ENCODE results near the gene GRIK1. TPM values are rescaled to one million over a fixed set of nuclear protein-coding genes. Genes with fewer than 3 reads are reported as not detected.

GRIK1 gene
- total RNA-seq, 2 donors from 2014 or later: not detected

GRCh38 chr21:29710498-29710897 is 229.3 kb downstream of the GRIK1 start:
- no peaks in the 10 kb centered on the region for H3K36me3 Mint-ChIP-seq (ENCODE audit: low read depth)
- no peaks in the 10 kb centered on the region for H3K27me3 Mint-ChIP-seq
- ATAC-seq: no peak
- no peak for DNase-seq
- H3K9me3 ChIP-seq (ENCODE audit: control insufficient read depth, low read length, poor library complexity, severe bottlenecking): no peaks in the 10 kb centered on the region
- no peak overlapping the region for H3K4me3 Mint-ChIP-seq
- H3K27ac Mint-ChIP-seq: no peak overlapping the region
- no peaks in the 10 kb centered on the region for H3K4me1 Mint-ChIP-seq

DNA sequence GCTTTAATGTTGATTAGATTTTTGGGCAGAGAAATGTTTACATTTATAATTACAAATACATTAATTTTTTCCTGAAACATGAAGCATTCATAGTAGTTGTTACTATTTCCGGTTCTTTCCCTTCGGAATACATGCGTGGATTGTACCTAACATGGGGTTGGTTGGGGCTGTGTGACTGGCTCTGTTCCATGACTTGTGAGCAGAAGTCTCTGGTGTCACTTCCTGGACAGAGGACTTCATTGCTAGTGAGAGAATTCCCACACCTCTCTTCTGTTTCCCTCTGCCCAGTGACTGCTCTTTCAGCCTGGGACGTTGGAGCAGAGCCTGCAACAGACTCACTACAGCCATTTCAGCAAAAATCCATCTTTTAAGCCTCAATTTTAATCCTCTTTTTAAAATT is 231.4 kb downstream of the GRIK1 start:
- H3K27ac Mint-ChIP-seq: no peak overlapping the region

DNA sequence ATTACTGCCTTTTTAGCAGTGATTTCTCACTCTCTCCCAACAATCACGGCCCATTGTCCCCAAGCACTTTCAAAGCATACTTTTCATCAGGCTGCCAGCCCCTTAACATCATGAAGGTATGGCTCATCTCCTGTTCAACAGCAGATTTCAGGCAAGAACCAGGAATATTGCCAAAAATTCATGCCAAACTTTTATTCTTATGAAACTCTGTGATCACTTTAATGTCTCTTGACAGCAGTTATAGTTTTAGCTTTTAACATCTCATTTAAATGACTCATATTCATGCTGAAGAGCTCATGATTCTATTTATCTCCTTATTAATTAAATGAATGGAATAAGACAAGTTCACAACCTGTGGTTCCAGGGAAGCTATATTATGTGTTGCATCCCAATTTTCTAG is 235.1 kb downstream of the GRIK1 start:
- no peaks in the 10 kb centered on the region for H3K9me3 ChIP-seq (ENCODE audit: control insufficient read depth, low read length, poor library complexity, severe bottlenecking)
- no peak overlapping the region for H3K27ac Mint-ChIP-seq
- H3K36me3 Mint-ChIP-seq (ENCODE audit: low read depth): no peaks in the 10 kb centered on the region
- H3K4me1 Mint-ChIP-seq: no peaks in the 10 kb centered on the region
- DNase-seq (no peak), ATAC-seq (no peak)
- no peaks in the 10 kb centered on the region for H3K27me3 Mint-ChIP-seq
- H3K4me3 Mint-ChIP-seq: no peak overlapping the region

More for the DNA sequence above, 231.4 kb downstream of the GRIK1 start:
- no peaks in the 10 kb centered on the region for H3K4me1 Mint-ChIP-seq
- H3K4me3 Mint-ChIP-seq: no peak overlapping the region
- no peaks in the 10 kb centered on the region for H3K36me3 Mint-ChIP-seq (ENCODE audit: low read depth)
- no peaks in the 10 kb centered on the region for H3K9me3 ChIP-seq (ENCODE audit: control insufficient read depth, low read length, poor library complexity, severe bottlenecking)
- ATAC-seq (no peak), DNase-seq (no peak)
- H3K27me3 Mint-ChIP-seq: no peaks in the 10 kb centered on the region

GRCh38 chr21:29701676-29702075 is 238.1 kb downstream of the GRIK1 start:
- Mint-ChIP-seq H3K27me3 (no peaks in the 10 kb centered on the region), H3K27ac (no peak overlapping the region), H3K36me3 (ENCODE audit: low read depth) (no peaks in the 10 kb centered on the region), H3K4me1 (no peaks in the 10 kb centered on the region), H3K4me3 (no peak overlapping the region)
- DNase-seq (no peak), ATAC-seq (no peak)
- no peaks in the 10 kb centered on the region for H3K9me3 ChIP-seq (ENCODE audit: control insufficient read depth, low read length, poor library complexity, severe bottlenecking)

DNA sequence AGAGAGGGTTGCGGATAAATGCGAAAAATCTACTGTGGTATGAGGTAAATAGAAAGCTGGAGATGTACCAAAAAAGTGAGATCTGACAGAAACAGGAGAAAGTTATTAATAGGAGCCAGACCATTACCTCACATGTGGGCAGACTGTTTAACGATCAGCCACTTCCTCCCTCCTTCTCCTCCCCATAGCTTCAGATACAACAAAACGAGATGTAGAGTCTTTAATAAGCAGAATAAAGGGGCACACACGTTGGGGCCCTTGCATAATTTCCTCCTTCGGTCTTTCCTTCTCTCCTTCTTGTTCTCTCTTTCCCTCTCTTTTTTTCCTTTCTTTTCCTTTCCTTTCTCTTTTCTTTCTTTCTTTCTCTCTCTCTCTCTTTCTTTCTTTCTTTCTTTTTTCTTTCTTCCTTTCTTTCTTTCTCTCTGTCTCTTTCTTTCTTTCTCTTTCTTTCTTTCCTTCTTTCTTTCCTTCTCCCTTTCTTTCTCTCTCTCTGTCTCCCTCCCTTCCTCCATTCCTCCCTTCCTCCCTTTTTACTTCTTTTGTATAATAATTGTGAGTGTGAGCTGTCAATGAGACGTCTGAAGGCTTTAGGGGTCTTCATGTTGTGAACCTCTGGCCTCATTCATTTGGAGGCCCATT is 242.1 kb downstream of the GRIK1 start:
- DNase-seq (no peak), ATAC-seq (no peak)
- H3K27me3 Mint-ChIP-seq: no peaks in the 10 kb centered on the region
- no peak overlapping the region for H3K27ac Mint-ChIP-seq
- no peaks in the 10 kb centered on the region for H3K9me3 ChIP-seq (ENCODE audit: control insufficient read depth, low read length, poor library complexity, severe bottlenecking)
- no peaks in the 10 kb centered on the region for H3K4me1 Mint-ChIP-seq
- no peak overlapping the region for H3K4me3 Mint-ChIP-seq
- H3K36me3 Mint-ChIP-seq (ENCODE audit: low read depth): no peaks in the 10 kb centered on the region

- DNase-seq (no peak), ATAC-seq (no peak)
- H3K27me3 Mint-ChIP-seq: no peaks in the 10 kb centered on the region
- H3K9me3 ChIP-seq (ENCODE audit: control insufficient read depth, low read length, poor library complexity, severe bottlenecking): no peaks in the 10 kb centered on the region
- no peak overlapping the region for H3K27ac Mint-ChIP-seq
- H3K4me1 Mint-ChIP-seq: no peaks in the 10 kb centered on the region
- H3K36me3 Mint-ChIP-seq (ENCODE audit: low read depth): no peaks in the 10 kb centered on the region
- no peak overlapping the region for H3K4me3 Mint-ChIP-seq
Measured at GRCh38 chr21:29696937-29697336, 242.9 kb downstream of the GRIK1 start.

- H3K27ac Mint-ChIP-seq: no peak overlapping the region
- H3K4me1 Mint-ChIP-seq: no peaks in the 10 kb centered on the region
- no peak overlapping the region for H3K4me3 Mint-ChIP-seq
- ATAC-seq (no peak), DNase-seq (no peak)
- no peaks in the 10 kb centered on the region for H3K27me3 Mint-ChIP-seq
- no peaks in the 10 kb centered on the region for H3K36me3 Mint-ChIP-seq (ENCODE audit: low read depth)
- no peaks in the 10 kb centered on the region for H3K9me3 ChIP-seq (ENCODE audit: control insufficient read depth, low read length, poor library complexity, severe bottlenecking)
Measured at GRCh38 chr21:29691616-29692491, 247.9 kb downstream of the GRIK1 start.

- no peaks in the 10 kb centered on the region for H3K36me3 Mint-ChIP-seq (ENCODE audit: low read depth)
- no peak overlapping the region for H3K4me3 Mint-ChIP-seq
- no peak for DNase-seq
- H3K27me3 Mint-ChIP-seq: no peaks in the 10 kb centered on the region
- no peaks in the 10 kb centered on the region for H3K4me1 Mint-ChIP-seq
- no peaks in the 10 kb centered on the region for H3K9me3 ChIP-seq (ENCODE audit: control insufficient read depth, low read length, poor library complexity, severe bottlenecking)
- no peak overlapping the region for H3K27ac Mint-ChIP-seq
- no peak for ATAC-seq
Measured at GRCh38 chr21:29689753-29690152, 250.0 kb downstream of the GRIK1 start.

GRCh38 chr21:29684106-29684505 is 255.7 kb downstream of the GRIK1 start:
- H3K9me3 ChIP-seq (ENCODE audit: control insufficient read depth, low read length, poor library complexity, severe bottlenecking): no peaks in the 10 kb centered on the region
- no peak for ATAC-seq
- no peak for DNase-seq
- H3K27ac Mint-ChIP-seq: no peak overlapping the region
- H3K27me3 Mint-ChIP-seq: no peaks in the 10 kb centered on the region
- H3K36me3 Mint-ChIP-seq (ENCODE audit: low read depth): no peaks in the 10 kb centered on the region
- no peak overlapping the region for H3K4me3 Mint-ChIP-seq
- no peaks in the 10 kb centered on the region for H3K4me1 Mint-ChIP-seq

- H3K27me3 Mint-ChIP-seq: no peaks in the 10 kb centered on the region
- no peak overlapping the region for H3K27ac Mint-ChIP-seq
- H3K4me3 Mint-ChIP-seq: no peak overlapping the region
- DNase-seq (no peak), ATAC-seq (no peak)
- H3K36me3 Mint-ChIP-seq (ENCODE audit: low read depth): no peaks in the 10 kb centered on the region
- no peaks in the 10 kb centered on the region for H3K9me3 ChIP-seq (ENCODE audit: control insufficient read depth, low read length, poor library complexity, severe bottlenecking)
- no peaks in the 10 kb centered on the region for H3K4me1 Mint-ChIP-seq
Measured at GRCh38 chr21:29682800-29683199, 257.0 kb downstream of the GRIK1 start.

DNA sequence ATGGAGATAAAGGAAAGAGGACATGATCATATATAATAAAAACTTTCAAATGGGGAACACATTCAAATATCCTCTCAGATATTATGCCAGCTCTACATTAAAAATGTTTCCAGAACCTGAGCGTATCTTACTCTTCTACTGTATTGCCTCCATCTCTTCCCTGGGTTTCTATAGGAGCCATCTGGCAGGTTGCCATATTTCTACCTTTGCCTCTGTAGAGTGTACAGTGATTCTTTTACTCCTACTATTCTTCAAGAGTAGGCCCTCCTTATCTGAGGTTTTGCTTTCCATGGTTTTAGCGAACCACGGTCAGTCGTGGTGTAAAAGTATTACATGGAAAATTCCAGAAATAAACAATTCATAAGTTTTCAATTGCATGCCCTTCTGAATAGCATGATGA is 259.5 kb downstream of the GRIK1 start:
- peaks cover 6% of the 10 kb centered on the region for H3K27me3 Mint-ChIP-seq
- H3K27ac Mint-ChIP-seq: no peak overlapping the region
- no peaks in the 10 kb centered on the region for H3K36me3 Mint-ChIP-seq (ENCODE audit: low read depth)

DNA sequence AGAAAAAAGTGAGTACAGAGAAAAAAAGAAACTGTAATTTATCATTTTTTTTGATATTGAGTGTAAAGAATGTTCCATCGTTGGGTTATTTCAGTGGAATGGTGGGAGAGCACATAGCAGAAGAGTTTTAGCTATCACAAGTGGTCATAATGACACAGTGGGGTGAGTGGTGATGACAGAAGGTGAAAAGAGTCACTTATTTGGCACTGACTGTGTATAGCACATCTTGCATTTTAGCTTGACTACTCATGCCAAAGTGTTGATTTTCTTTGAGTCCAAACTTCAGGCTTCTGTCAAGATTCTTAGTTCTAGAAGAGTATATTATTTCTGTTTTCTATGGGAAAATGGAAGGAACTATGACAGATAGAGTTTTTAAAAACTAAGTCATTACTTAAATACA is 261.2 kb downstream of the GRIK1 start:
- H3K9me3 ChIP-seq (ENCODE audit: control insufficient read depth, low read length, poor library complexity, severe bottlenecking): no peaks in the 10 kb centered on the region
- H3K36me3 Mint-ChIP-seq (ENCODE audit: low read depth): no peaks in the 10 kb centered on the region
- peaks cover 6% of the 10 kb centered on the region for H3K27me3 Mint-ChIP-seq
- H3K4me1 Mint-ChIP-seq: no peaks in the 10 kb centered on the region
- H3K27ac Mint-ChIP-seq: no peak overlapping the region
- H3K4me3 Mint-ChIP-seq: no peak overlapping the region
- ATAC-seq: no peak
- no peak for DNase-seq

More for the DNA sequence above, 259.5 kb downstream of the GRIK1 start:
- no peak overlapping the region for H3K4me3 Mint-ChIP-seq
- no peak for DNase-seq
- H3K4me1 Mint-ChIP-seq: no peaks in the 10 kb centered on the region
- no peak for ATAC-seq
- H3K9me3 ChIP-seq (ENCODE audit: control insufficient read depth, low read length, poor library complexity, severe bottlenecking): no peaks in the 10 kb centered on the region

DNA sequence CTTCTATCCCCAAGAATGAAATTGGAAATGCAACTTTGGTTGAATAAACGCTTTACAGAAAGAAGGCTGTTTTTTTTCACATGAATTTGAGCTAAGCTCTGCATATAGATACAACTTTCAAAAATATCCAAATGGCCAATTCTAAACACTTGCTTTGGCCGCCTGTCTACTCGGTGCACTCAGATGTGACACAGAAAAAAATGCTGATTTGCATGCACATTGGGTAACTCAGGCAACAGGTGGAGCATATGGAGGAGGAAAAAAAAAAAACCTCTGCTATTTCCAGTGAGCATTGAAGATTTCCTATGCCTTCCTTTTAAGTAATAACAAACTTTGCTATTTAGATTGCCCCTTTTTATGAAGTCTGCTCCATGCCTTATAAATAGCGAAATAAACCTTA is 262.5 kb downstream of the GRIK1 start:
- no peaks in the 10 kb centered on the region for H3K9me3 ChIP-seq (ENCODE audit: control insufficient read depth, low read length, poor library complexity, severe bottlenecking)
- H3K4me1 Mint-ChIP-seq: no peaks in the 10 kb centered on the region
- no peak for ATAC-seq
- no peak overlapping the region for H3K27ac Mint-ChIP-seq
- H3K36me3 Mint-ChIP-seq (ENCODE audit: low read depth): no peaks in the 10 kb centered on the region
- peaks cover 10% of the 10 kb centered on the region for H3K27me3 Mint-ChIP-seq
- no peak for DNase-seq
- H3K4me3 Mint-ChIP-seq: no peak overlapping the region

GRCh38 chr21:29676395-29676794 is 263.4 kb downstream of the GRIK1 start:
- peaks cover 11% of the 10 kb centered on the region for H3K27me3 Mint-ChIP-seq
- H3K27ac Mint-ChIP-seq: no peak overlapping the region
- H3K9me3 ChIP-seq (ENCODE audit: control insufficient read depth, low read length, poor library complexity, severe bottlenecking): peaks cover 4% of the 10 kb centered on the region
- no peak overlapping the region for H3K4me3 Mint-ChIP-seq
- no peaks in the 10 kb centered on the region for H3K4me1 Mint-ChIP-seq
- DNase-seq: no peak
- no peak for ATAC-seq
- no peaks in the 10 kb centered on the region for H3K36me3 Mint-ChIP-seq (ENCODE audit: low read depth)
